OCI-LY7 (cell line): ENCODE results near the gene KLHL3.

Experiments
- CTCF ChIP-seq: fragments of 200-600 bp; sonication (generic); conservative IDR thresholded peaks from 2 replicates; pipeline ENCODE4 v1.5.1; 2014; ENCODE audit warnings: mild to moderate bottlenecking, antibody characterized with exemption, low read length, moderate library complexity, mixed read lengths
- EZH2phosphoT487 ChIP-seq: fragments of 200-600 bp; sonication (generic); IDR thresholded peaks from 2 replicates; pipeline ENCODE4 v1.6.1; 2018; ENCODE audit warnings: low read depth, borderline replicate concordance, mild to moderate bottlenecking, mixed run types, antibody characterized with exemption, low read length, moderate library complexity, mixed read lengths

DNA sequence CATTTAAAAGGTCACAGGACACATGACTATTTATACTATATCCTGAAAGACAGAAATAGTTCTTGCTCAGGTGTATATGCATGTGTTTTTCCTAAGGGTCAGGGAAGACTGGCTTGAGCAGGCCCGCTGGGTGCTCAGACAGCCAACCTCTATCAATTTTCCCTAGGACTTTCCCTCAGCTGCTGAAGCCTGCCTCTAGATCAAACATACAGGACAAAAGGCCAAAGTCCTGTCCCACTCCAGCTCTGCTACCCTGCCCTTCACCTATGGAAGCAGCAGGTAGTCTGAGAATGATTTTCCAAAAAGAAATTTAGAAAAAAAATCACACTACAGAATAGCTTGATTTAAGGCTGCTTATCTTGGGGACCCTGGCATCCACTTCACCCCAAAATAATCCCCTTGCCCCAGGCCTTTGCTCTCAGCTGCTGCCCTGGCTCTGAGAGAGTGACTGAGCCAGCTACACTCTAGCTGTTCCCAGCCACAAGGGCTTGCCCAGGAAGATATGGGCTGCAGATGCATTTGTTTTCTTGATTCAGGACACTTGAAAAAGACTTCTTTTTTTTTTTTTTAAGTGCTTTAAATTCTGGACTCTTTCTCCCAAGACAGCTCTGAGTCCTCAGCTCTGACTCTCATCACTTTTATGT is 42.5 kb downstream of the KLHL3 start:
- TF ChIP-seq CTCF, result no peak
- no peak for TF ChIP-seq EZH2phosphoT487
